ENCODE measurements around the gene ARID5B.

The ARID5B gene

GRCh38 chr10:61907587-61907986, 6.1 kb downstream of the ARID5B start:
- peaks cover 15% of the 10 kb centered on the region for H3K4me1 ChIP-seq (ENCODE audit: low read depth, poor library complexity, severe bottlenecking)
- H3K27ac ChIP-seq = no peak overlapping the region
- H3K36me3 ChIP-seq (ENCODE audit: insufficient read depth) = no peaks in the 10 kb centered on the region
- no peak overlapping the region for H3K4me2 ChIP-seq
- H3K9ac ChIP-seq = no peak overlapping the region
- H3K79me2 ChIP-seq (ENCODE audit: insufficient read depth, low read depth) = no peaks in the 10 kb centered on the region
- no peak for TF ChIP-seq CTCF (conservative IDR thresholded peaks at IDR 0.05; ENCODE audit: low read depth, low read length)
- no peak overlapping the region for H2AFZ ChIP-seq (ENCODE audit: low read depth)
- no peaks in the 10 kb centered on the region for H3K27me3 ChIP-seq (ENCODE audit: insufficient read depth, low read depth)
- no peak overlapping the region for H3K4me3 ChIP-seq (IDR thresholded peaks at IDR 0.05; ENCODE audit: insufficient read depth, low read depth, low read length)
- H4K20me1 ChIP-seq (ENCODE audit: insufficient read depth) = no peaks in the 10 kb centered on the region

- Histone ChIP-seq H3K79me2 (ENCODE audit: insufficient read depth, low read depth) (no peaks in the 10 kb centered on the region), H3K4me1 (ENCODE audit: low read depth, poor library complexity, severe bottlenecking) (peaks cover under 1% of the 10 kb centered on the region)
Measured at GRCh38 chr10:61910226-61910805, 8.8 kb downstream of the ARID5B start.

GRCh38 chr10:61910894-61911293, 9.4 kb downstream of the ARID5B start:
- no peak overlapping the region for H3K4me2 ChIP-seq
- H2AFZ ChIP-seq (ENCODE audit: low read depth) = no peak overlapping the region
- H3K27ac ChIP-seq = no peak overlapping the region
- no peaks in the 10 kb centered on the region for H4K20me1 ChIP-seq (ENCODE audit: insufficient read depth)
- no peaks in the 10 kb centered on the region for H3K27me3 ChIP-seq (ENCODE audit: insufficient read depth, low read depth)
- no peak for TF ChIP-seq CTCF (conservative IDR thresholded peaks at IDR 0.05; ENCODE audit: low read depth, low read length)
- H3K4me1 ChIP-seq (ENCODE audit: low read depth, poor library complexity, severe bottlenecking) = no peaks in the 10 kb centered on the region
- H3K4me3 ChIP-seq (IDR thresholded peaks at IDR 0.05; ENCODE audit: insufficient read depth, low read depth, low read length) = no peak overlapping the region
- no peak overlapping the region for H3K9ac ChIP-seq
- no peaks in the 10 kb centered on the region for H3K36me3 ChIP-seq (ENCODE audit: insufficient read depth)
- no peaks in the 10 kb centered on the region for H3K79me2 ChIP-seq (ENCODE audit: insufficient read depth, low read depth)

More at GRCh38 chr10:61910226-61910805, 8.8 kb downstream of the ARID5B start:
- H3K9ac ChIP-seq = no peak overlapping the region
- H2AFZ ChIP-seq (ENCODE audit: low read depth) = no peak overlapping the region
- no peak overlapping the region for H3K4me2 ChIP-seq
- no peak for TF ChIP-seq CTCF (conservative IDR thresholded peaks at IDR 0.05; ENCODE audit: low read depth, low read length)
- no peaks in the 10 kb centered on the region for H4K20me1 ChIP-seq (ENCODE audit: insufficient read depth)
- H3K4me3 ChIP-seq (IDR thresholded peaks at IDR 0.05; ENCODE audit: insufficient read depth, low read depth, low read length) = no peak overlapping the region
- no peaks in the 10 kb centered on the region for H3K27me3 ChIP-seq (ENCODE audit: insufficient read depth, low read depth)
- H3K36me3 ChIP-seq (ENCODE audit: insufficient read depth) = no peaks in the 10 kb centered on the region
- no peak overlapping the region for H3K27ac ChIP-seq

GRCh38 chr10:61911425-61911824, 9.9 kb downstream of the ARID5B start:
- no peak for TF ChIP-seq CTCF (conservative IDR thresholded peaks at IDR 0.05; ENCODE audit: low read depth, low read length)
- H3K9ac ChIP-seq = no peak overlapping the region
- no peaks in the 10 kb centered on the region for H3K4me1 ChIP-seq (ENCODE audit: low read depth, poor library complexity, severe bottlenecking)
- no peaks in the 10 kb centered on the region for H3K27me3 ChIP-seq (ENCODE audit: insufficient read depth, low read depth)
- no peak overlapping the region for H2AFZ ChIP-seq (ENCODE audit: low read depth)
- H4K20me1 ChIP-seq (ENCODE audit: insufficient read depth) = no peaks in the 10 kb centered on the region
- no peaks in the 10 kb centered on the region for H3K79me2 ChIP-seq (ENCODE audit: insufficient read depth, low read depth)
- H3K4me3 ChIP-seq (IDR thresholded peaks at IDR 0.05; ENCODE audit: insufficient read depth, low read depth, low read length) = no peak overlapping the region
- no peak overlapping the region for H3K4me2 ChIP-seq
- H3K27ac ChIP-seq = no peak overlapping the region
- H3K36me3 ChIP-seq (ENCODE audit: insufficient read depth) = no peaks in the 10 kb centered on the region
